Measurements from ENCODE around the gene RABIF.

DNA sequence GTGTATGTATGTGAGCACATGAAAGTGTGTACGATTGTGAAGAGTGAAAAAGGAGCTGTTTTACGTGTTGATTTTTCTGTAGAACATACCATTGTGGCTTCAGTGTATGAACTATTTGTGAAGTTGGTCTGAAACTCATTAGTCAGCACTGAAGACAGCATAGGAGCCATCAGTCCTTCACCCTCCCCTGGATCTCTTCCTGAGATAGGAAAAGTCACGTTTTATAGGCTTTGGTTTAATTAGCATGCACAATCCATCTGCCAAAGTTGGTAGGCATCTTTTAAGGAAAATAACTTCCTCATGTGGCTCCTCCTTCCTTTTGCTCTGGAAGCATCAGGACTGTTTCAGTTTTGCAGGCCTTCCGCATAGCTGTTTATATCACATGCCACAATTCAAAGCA lies 1.4 kb upstream of the RABIF start:
- TF ChIP-seq CTCF (IDR thresholded peaks at IDR 0.05) (no peak), POLR2AphosphoS5 (IDR thresholded peaks at IDR 0.05) (no peak), POLR2A (IDR thresholded peaks at IDR 0.05) (no peak), EP300 (IDR thresholded peaks at IDR 0.05) (no peak)

Data from suprapubic skin (tissue), 4 donors.